Spinal cord (tissue), 10 donors: ENCODE data around the gene CDK9. TPM values are rescaled to one million over a fixed set of nuclear protein-coding genes. Genes with fewer than 3 reads are reported as not detected.

Source experiments
- DNase-seq, 6 donors: peaks; one replicate each; pipeline versions ENCODE4 v3.0.0 to v3.0.0-alpha.2; 2013 to 2015; ENCODE audit warnings: low spot score in 6 of 6, low read depth in 4 of 6
- H3K27ac ChIP-seq: one replicate; pipeline ENCODE4 v1.5.1; 2013; ENCODE audit warnings: low read depth, low read length, control low read depth
- H3K27me3 ChIP-seq: one replicate; pipeline ENCODE4 v1.6.1; 2013; ENCODE audit warnings: low read length; ENCODE audit not compliant: control insufficient read depth, insufficient read depth
- H3K36me3 ChIP-seq: one replicate; pipeline ENCODE4 v1.6.1; 2013; ENCODE audit warnings: low read length; ENCODE audit not compliant: control insufficient read depth, insufficient read depth
- H3K4me1 ChIP-seq: one replicate; pipeline ENCODE4 v1.6.1; 2013; ENCODE audit warnings: low read length; ENCODE audit not compliant: control insufficient read depth, insufficient read depth
- H3K4me3 ChIP-seq: one replicate; pipeline ENCODE4 v1.5.1; 2013; ENCODE audit warnings: low read depth, low read length, control low read depth
- H3K9me3 ChIP-seq: one replicate; pipeline ENCODE4 v1.6.1; 2013; ENCODE audit warnings: low read length; ENCODE audit not compliant: control insufficient read depth, insufficient read depth
- WGBS: methylation state at CpG from one replicate; pipeline ENCODE4 v1.1.5; 2013; ENCODE audit warnings: missing lambda C conversion rate; ENCODE audit not compliant: insufficient coverage; 5-methylcytosine and 5-hydroxymethylcytosine counted together
- polyA plus RNA-seq, 2 donors: library from polyadenylated mRNA; unstranded; fragments of 120-200 nt; gene quantifications; one replicate each; pipeline ENCODE4 v1.2.1, GENCODE V29; 2013; ENCODE audit not compliant: insufficient read length in 2 of 2
- total RNA-seq, 2 donors: library from RNA; depleted of rRNA in 1 of 2; stranded (reverse); fragments of 120-200 nt in 1 of 2; fragments of >200 nt in 1 of 2; gene quantifications; one replicate each; pipeline versions ENCODE4 v1.2.3 to v1.2.4, GENCODE V29; 2013 to 2014
- donor health status: healthy.

Gene CDK9
- total and polyA plus RNA-seq, 4 donors = 39.8 to 148 (median 89.6) TPM

DNA sequence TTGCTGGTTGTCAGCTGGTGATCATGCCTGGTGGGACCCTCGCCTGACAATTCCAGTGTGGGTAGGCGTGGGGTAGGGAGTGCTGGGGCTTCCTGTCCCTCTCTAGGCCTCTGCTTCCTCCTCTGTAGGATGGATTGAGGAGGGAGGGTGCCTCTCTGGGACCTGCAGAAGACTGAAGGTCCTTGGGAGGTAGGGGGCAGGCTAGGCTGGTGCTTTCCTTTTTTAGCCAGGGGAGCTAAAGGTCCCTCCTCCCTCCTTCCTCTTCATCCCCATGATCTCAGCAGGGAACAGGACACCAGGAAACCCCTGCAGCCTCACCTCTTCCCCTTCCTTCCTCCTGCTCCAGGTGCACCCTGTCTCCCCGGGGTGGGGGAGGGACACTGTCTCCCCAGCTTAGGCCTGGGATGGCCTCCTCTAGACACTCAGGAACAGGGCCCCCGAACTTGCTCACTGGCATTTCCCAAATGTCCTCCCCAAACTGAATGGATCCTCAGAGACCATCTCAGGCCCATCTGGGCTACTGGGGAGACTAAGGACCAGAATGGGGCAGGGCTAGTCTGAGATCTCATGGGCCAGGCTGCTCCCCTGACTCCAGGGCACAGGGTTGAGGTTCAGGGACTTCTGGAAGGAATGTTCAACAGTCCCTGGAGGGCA lies 15.8 kb upstream of the CDK9 start:
- Histone ChIP-seq H3K4me1 (peaks cover 47% of the 10 kb centered on the region), H3K27ac (peak overlapping the region; percentile 47), H3K27me3 (peaks cover 8% of the 10 kb centered on the region), H3K4me3 (peak overlapping the region; percentile 63), H3K9me3 (no peaks in the 10 kb centered on the region), H3K36me3 (no peaks in the 10 kb centered on the region)
- no peak for DNase-seq
- WGBS = 100% methylated on average over 2 of the region's 4 CpGs

DNA sequence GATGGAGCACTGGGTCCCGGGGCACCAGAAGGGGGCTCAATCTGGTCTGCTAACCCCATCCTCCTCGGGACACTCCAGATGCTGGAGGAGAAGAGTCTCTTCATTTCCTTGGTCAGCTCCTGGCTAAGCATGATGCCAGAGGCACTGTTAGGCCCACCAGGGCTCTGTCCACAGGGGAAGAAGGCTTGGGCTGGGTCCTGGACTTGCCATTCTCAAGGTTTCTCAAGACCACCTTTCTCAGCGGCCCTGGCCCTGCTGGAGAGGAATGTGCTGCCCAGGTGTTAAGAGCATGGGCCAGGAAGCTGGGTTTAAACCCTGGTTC lies 15.3 kb upstream of the CDK9 start:
- peak overlapping the region; percentile 63 for H3K4me3 ChIP-seq
- H3K27me3 ChIP-seq = peaks cover 8% of the 10 kb centered on the region
- WGBS = 60% methylated on average over 1 of the region's 3 CpGs
- H3K4me1 ChIP-seq = peaks cover 47% of the 10 kb centered on the region
- no peak for DNase-seq
- H3K9me3 ChIP-seq = no peaks in the 10 kb centered on the region
- peak overlapping the region; percentile 47 for H3K27ac ChIP-seq
- no peaks in the 10 kb centered on the region for H3K36me3 ChIP-seq

GRCh38 chr9:127770905-127771569 lies 14.8 kb upstream of the CDK9 start:
- Histone ChIP-seq H3K4me3 (peak overlapping the region; percentile 63), H3K9me3 (no peaks in the 10 kb centered on the region), H3K27me3 (peaks cover 8% of the 10 kb centered on the region), H3K27ac (peak overlapping the region; percentile 47), H3K4me1 (peaks cover 45% of the 10 kb centered on the region), H3K36me3 (no peaks in the 10 kb centered on the region)
- WGBS = under 1% methylated on average over 41 of the region's 43 CpGs
- DNase-seq = peak in 5 of 6 donors; percentile 72 to 99 (median 88)

DNA sequence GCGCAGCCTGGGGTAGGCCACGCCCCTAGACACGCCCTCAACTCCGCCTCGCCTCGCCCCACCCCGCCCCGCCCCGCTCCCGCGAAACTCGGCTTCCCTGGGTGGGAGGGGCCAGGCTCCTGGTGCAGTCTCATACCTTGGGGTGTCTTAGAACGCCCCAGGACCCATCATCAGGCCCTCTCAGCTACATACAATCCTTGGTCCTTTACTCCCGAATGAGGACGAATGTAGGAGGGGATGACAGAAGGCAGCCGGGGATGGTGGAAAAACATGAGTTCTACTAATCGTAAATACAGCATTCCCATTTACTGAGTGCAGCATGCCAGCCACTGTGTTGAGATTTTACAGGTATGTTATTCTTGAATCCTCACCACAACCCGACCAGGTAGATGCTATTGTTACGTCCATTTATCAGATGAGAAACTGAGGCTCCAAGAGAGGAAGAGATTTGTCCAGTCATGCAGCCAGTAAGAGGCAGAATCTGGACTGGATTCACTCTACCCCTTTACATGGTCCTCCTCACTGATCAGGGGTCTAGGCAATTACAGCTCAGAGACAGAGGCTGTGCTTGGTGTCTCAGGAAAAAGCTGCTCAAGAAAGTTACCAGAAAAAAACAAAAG lies 14.2 kb upstream of the CDK9 start:
- 0% methylated on average over 5 of the region's 19 CpGs for WGBS
- Histone ChIP-seq H3K27me3 (peaks cover 11% of the 10 kb centered on the region), H3K4me3 (peak overlapping the region; percentile 63), H3K9me3 (no peaks in the 10 kb centered on the region), H3K4me1 (peaks cover 49% of the 10 kb centered on the region), H3K36me3 (no peaks in the 10 kb centered on the region), H3K27ac (peak overlapping the region; percentile 15)
- no peak for DNase-seq

GRCh38 chr9:127772603-127773002 lies 13.2 kb upstream of the CDK9 start:
- H3K9me3 ChIP-seq = no peaks in the 10 kb centered on the region
- H3K4me1 ChIP-seq = peaks cover 47% of the 10 kb centered on the region
- no peak for DNase-seq
- no peak overlapping the region for H3K27ac ChIP-seq
- H3K4me3 ChIP-seq = no peak overlapping the region
- peaks cover 11% of the 10 kb centered on the region for H3K27me3 ChIP-seq
- no peaks in the 10 kb centered on the region for H3K36me3 ChIP-seq
- WGBS = 92% methylated on average over 2 of the region's 5 CpGs

- H3K27ac ChIP-seq = no peak overlapping the region
- H3K27me3 ChIP-seq = peaks cover 11% of the 10 kb centered on the region
- peaks cover 42% of the 10 kb centered on the region for H3K4me1 ChIP-seq
- H3K9me3 ChIP-seq = no peaks in the 10 kb centered on the region
- no peak for DNase-seq
- no peaks in the 10 kb centered on the region for H3K36me3 ChIP-seq
- no peak overlapping the region for H3K4me3 ChIP-seq
- 82% methylated on average over 3 of the region's 3 CpGs for WGBS
Observed at GRCh38 chr9:127773272-127773671, 12.6 kb upstream of the CDK9 start.

DNA sequence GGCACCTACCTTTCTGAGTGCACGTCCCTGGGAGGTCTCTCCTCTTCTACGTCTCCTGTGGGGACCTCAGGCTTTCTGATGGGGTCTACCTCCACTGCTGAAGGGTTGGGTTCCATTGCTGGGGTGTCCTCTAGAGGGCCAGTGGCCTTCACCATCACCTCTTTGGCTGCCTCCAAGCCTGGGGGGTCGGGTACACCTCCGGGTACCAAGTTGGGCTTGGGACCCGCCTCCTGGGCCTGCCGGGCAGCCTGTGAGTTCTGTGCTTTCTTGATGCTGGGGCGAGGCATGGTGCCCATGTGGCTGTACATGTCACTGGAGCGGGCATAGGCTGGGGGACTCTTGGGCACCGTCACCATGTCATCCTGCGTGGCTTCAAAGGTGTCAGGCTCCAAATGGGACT lies 11.9 kb upstream of the CDK9 start:
- no peak for DNase-seq
- Histone ChIP-seq H3K4me3 (no peak overlapping the region), H3K27me3 (peaks cover 14% of the 10 kb centered on the region), H3K4me1 (peaks cover 44% of the 10 kb centered on the region), H3K9me3 (no peaks in the 10 kb centered on the region), H3K36me3 (peaks cover 3% of the 10 kb centered on the region), H3K27ac (no peak overlapping the region)
- WGBS = 84% methylated on average over 10 of the region's 10 CpGs

- DNase-seq = peak in 1 of 6 donors; percentile 78
- no peaks in the 10 kb centered on the region for H3K9me3 ChIP-seq
- H3K4me3 ChIP-seq = peak overlapping the region; percentile 29
- peaks cover 6% of the 10 kb centered on the region for H3K27me3 ChIP-seq
- no peak overlapping the region for H3K27ac ChIP-seq
- 51% methylated on average over 13 of the region's 15 CpGs for WGBS
- H3K36me3 ChIP-seq = peaks cover 3% of the 10 kb centered on the region
- H3K4me1 ChIP-seq = peaks cover 46% of the 10 kb centered on the region
Observed at GRCh38 chr9:127776195-127776923, 9.5 kb upstream of the CDK9 start.

DNA sequence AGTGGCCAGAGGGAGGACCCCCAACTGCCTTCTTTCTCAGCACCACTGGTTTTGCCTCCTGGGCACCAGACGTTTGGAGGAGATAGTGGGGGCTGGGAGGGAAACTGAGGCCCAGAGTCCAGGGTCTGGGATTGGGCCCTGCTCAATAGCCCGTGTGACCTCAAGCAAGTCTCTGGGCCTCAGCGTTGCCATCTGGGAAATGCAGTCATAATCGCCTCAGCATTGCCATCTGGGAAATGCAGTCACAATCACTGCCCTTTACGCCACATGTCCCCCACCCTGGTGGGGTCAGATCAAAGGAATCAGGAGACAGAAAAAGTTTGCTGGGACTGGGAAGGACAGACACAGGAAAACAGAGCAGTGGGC lies 8.9 kb upstream of the CDK9 start:
- Histone ChIP-seq H3K9me3 (no peaks in the 10 kb centered on the region), H3K27me3 (peaks cover 6% of the 10 kb centered on the region), H3K4me1 (peaks cover 43% of the 10 kb centered on the region), H3K36me3 (peaks cover 3% of the 10 kb centered on the region), H3K27ac (no peak overlapping the region), H3K4me3 (peak overlapping the region; percentile 29)
- WGBS = 86% methylated on average over 5 of the region's 5 CpGs
- no peak for DNase-seq
